HG03469 (cell line): ENCODE data around the gene PPP1R16B.

Experiments used
- ATAC-seq: cut with Tn5 transposase; IDR thresholded peaks from one replicate; pipeline ENCODE4 v1.9.1; 2021; ENCODE audit warnings: mild to moderate bottlenecking, moderate library complexity, moderate number of reproducible peaks; ENCODE audit not compliant: unreplicated experiment

PPP1R16B gene

GRCh38 chr20:38825571-38825900 is 20.0 kb downstream of the PPP1R16B start:
- ATAC-seq, result no peak

GRCh38 chr20:38825901-38826625 is 20.6 kb downstream of the PPP1R16B start:
- no peak for ATAC-seq

GRCh38 chr20:38827770-38828281 is 22.3 kb downstream of the PPP1R16B start:
- no peak for ATAC-seq

GRCh38 chr20:38828514-38829295 is 23.2 kb downstream of the PPP1R16B start:
- no peak for ATAC-seq

- no peak for ATAC-seq
These were observed 23.9 kb downstream of the PPP1R16B start for GRCh38 chr20:38829296-38829875.

- ATAC-seq, result no peak
These were observed 24.9 kb downstream of the PPP1R16B start for GRCh38 chr20:38830356-38830755.

GRCh38 chr20:38831049-38831691 is 25.7 kb downstream of the PPP1R16B start:
- ATAC-seq, result no peak

- no peak for ATAC-seq
These were observed 26.6 kb downstream of the PPP1R16B start for GRCh38 chr20:38831995-38832620.

GRCh38 chr20:38833154-38833856 is 27.8 kb downstream of the PPP1R16B start:
- no peak for ATAC-seq

GRCh38 chr20:38833857-38834164 is 28.3 kb downstream of the PPP1R16B start:
- ATAC-seq, result no peak

GRCh38 chr20:38834868-38835267 is 29.4 kb downstream of the PPP1R16B start:
- no peak for ATAC-seq

- ATAC-seq, result no peak
These were observed 30.3 kb downstream of the PPP1R16B start for GRCh38 chr20:38835792-38836191.

GRCh38 chr20:38836991-38837390 is 31.5 kb downstream of the PPP1R16B start:
- no peak for ATAC-seq

GRCh38 chr20:38838326-38838725 is 32.8 kb downstream of the PPP1R16B start:
- no peak for ATAC-seq

GRCh38 chr20:38839563-38839962 is 34.1 kb downstream of the PPP1R16B start:
- ATAC-seq, result no peak

GRCh38 chr20:38840053-38840893 is 34.8 kb downstream of the PPP1R16B start:
- no peak for ATAC-seq

GRCh38 chr20:38840894-38841470 is 35.5 kb downstream of the PPP1R16B start:
- no peak for ATAC-seq

- no peak for ATAC-seq
These were observed 36.1 kb downstream of the PPP1R16B start for GRCh38 chr20:38841570-38841969.

GRCh38 chr20:38842026-38842425 is 36.5 kb downstream of the PPP1R16B start:
- no peak for ATAC-seq
